D721Med (cell line): ENCODE results near the gene NRXN2.

Experiments used
- DNase-seq: peaks from one replicate; pipeline ENCODE4 v3.0.0; 2011; ENCODE audit warnings: low spot score; ENCODE audit not compliant: insufficient read length
- FAIRE-seq: peaks from 2 replicates; lab custom pipeline; 2011; peaks lifted over from hg19 to GRCh38; lab: Jason Lieb, UNC
- CTCF ChIP-seq: IDR thresholded peaks from 2 replicates; pipeline ENCODE4 v1.5.1; 2012; ENCODE audit warnings: mild to moderate bottlenecking, control low read depth; ENCODE audit not compliant: insufficient read depth; ENCODE audit errors: missing control alignments

Gene NRXN2

GRCh38 chr11:64695548-64695947, 27.4 kb downstream of the NRXN2 start:
- no peak for DNase-seq
- no peak for FAIRE-seq
- no peak for TF ChIP-seq CTCF

GRCh38 chr11:64694821-64695365, 28.1 kb downstream of the NRXN2 start:
- no peak for FAIRE-seq
- no peak for DNase-seq

GRCh38 chr11:64694026-64694755, 28.8 kb downstream of the NRXN2 start:
- TF ChIP-seq CTCF, result no peak
- FAIRE-seq (no peak), DNase-seq (no peak)

More at GRCh38 chr11:64694821-64695365, 28.1 kb downstream of the NRXN2 start:
- TF ChIP-seq CTCF, result no peak

GRCh38 chr11:64692764-64693331, 30.1 kb downstream of the NRXN2 start:
- DNase-seq (no peak), FAIRE-seq (no peak)
- no peak for TF ChIP-seq CTCF

GRCh38 chr11:64691543-64691942, 31.5 kb downstream of the NRXN2 start:
- FAIRE-seq (no peak), DNase-seq (no peak)
- no peak for TF ChIP-seq CTCF

GRCh38 chr11:64690235-64690634, 32.8 kb downstream of the NRXN2 start:
- TF ChIP-seq CTCF, result no peak
- FAIRE-seq, result no peak
- DNase-seq, result no peak

GRCh38 chr11:64688534-64688982, 34.4 kb downstream of the NRXN2 start:
- FAIRE-seq (no peak), DNase-seq (peak; percentile 85)
- peak; percentile 89 for TF ChIP-seq CTCF
